ENCODE data around the gene SMPD2. TPM values are rescaled to one million over a fixed set of nuclear protein-coding genes. Genes with fewer than 3 reads are reported as not detected.

Gene SMPD2
- total and polyA plus RNA-seq, 8 donors, result 9.6 to 13.6 (median 12.8) TPM

- Histone ChIP-seq H3K4me1 (no peaks in the 10 kb centered on the region), H3K36me3 (no peaks in the 10 kb centered on the region), H3K4me3 (no peak overlapping the region), H3K27ac (no peak overlapping the region), H3K9me3 (no peaks in the 10 kb centered on the region), H3K27me3 (no peaks in the 10 kb centered on the region)
- intact Hi-C loops (cut with DNase I), result no loop called here
- ATAC-seq, result peak; percentile 68
- peak in 1 of 2 donors; percentile 21 for TF ChIP-seq CTCF (IDR thresholded peaks at IDR 0.05)
- peak in 1 of 4 donors; percentile 27 for DNase-seq
Measured at GRCh38 chr6:109397020-109397419, 43.5 kb upstream of the SMPD2 start.

DNA sequence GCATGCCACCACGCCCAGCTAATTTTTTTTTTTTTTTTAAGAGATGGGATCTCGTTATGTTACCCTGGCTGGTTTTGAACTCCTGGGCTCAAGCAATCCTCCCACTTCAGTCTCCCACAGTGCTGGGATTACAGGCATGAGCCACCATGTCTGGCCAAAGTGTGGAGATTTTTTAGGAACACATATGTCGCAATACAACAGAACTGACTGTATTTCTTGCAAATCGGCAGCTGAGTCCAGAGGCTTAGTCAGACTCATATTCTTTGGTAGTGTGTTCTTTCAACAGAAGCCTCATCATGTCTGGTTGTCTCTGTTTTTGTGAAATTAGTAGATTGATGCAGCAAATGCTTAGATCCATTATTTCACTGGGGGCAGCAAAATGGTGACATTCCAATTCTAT lies 34.3 kb upstream of the SMPD2 start:
- peak; percentile 44 for ATAC-seq
- H3K36me3 ChIP-seq, result no peaks in the 10 kb centered on the region
- no peak overlapping the region for H3K27ac ChIP-seq
- H3K27me3 ChIP-seq, result no peaks in the 10 kb centered on the region
- H3K4me3 ChIP-seq, result no peak overlapping the region
- no peaks in the 10 kb centered on the region for H3K9me3 ChIP-seq
- DNase-seq, result no peak
- intact Hi-C loops (cut with DNase I), result no loop called here
- no peak for TF ChIP-seq CTCF (IDR thresholded peaks at IDR 0.05)
- peaks cover 0 to 2% of the 10 kb centered on the region in 2 donors for H3K4me1 ChIP-seq

- intact Hi-C loops (cut with DNase I), result no loop called here
- no peaks in the 10 kb centered on the region for H3K9me3 ChIP-seq
- H3K4me3 ChIP-seq, result no peak overlapping the region
- no peaks in the 10 kb centered on the region for H3K27me3 ChIP-seq
- no peak overlapping the region for H3K27ac ChIP-seq
- DNase-seq (no peak), ATAC-seq (no peak)
- peaks cover 0 to 2% of the 10 kb centered on the region in 2 donors for H3K4me1 ChIP-seq
- no peak for TF ChIP-seq CTCF (IDR thresholded peaks at IDR 0.05)
- H3K36me3 ChIP-seq, result no peaks in the 10 kb centered on the region
Measured at GRCh38 chr6:109411034-109411433, 29.5 kb upstream of the SMPD2 start.

GRCh38 chr6:109417646-109418045 lies 22.9 kb upstream of the SMPD2 start:
- no peak overlapping the region for H3K27ac ChIP-seq
- DNase-seq (no peak), ATAC-seq (no peak)
- intact Hi-C loops (cut with DNase I), result no loop called here
- no peak overlapping the region for H3K4me3 ChIP-seq
- no peak for TF ChIP-seq CTCF (IDR thresholded peaks at IDR 0.05)
- no peaks in the 10 kb centered on the region for H3K9me3 ChIP-seq
- no peaks in the 10 kb centered on the region for H3K27me3 ChIP-seq
- no peaks in the 10 kb centered on the region for H3K36me3 ChIP-seq
- no peaks in the 10 kb centered on the region for H3K4me1 ChIP-seq

DNA sequence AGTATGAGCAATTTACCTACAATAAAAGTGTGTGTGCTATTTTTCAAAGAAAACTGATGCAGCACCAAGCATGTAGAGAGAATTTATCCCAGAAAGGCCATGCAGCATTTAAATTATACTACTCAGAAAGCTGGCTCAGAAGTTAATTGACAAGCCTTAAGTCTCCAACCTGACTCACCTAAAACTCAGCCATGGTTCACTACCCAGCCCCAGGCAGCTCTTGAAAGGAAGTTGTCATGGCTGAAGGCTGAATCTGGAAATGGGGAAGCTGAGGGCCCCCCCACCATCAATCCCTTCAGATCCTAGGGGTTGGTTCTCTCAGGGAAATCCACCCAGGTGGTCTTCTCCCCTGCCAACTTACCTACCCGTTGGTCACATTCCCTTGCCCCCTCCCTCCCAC lies 19.8 kb upstream of the SMPD2 start:
- DNase-seq, result no peak
- Histone ChIP-seq H3K4me3 (no peak overlapping the region), H3K9me3 (no peaks in the 10 kb centered on the region), H3K4me1 (no peaks in the 10 kb centered on the region), H3K36me3 (no peaks in the 10 kb centered on the region), H3K27ac (no peak overlapping the region), H3K27me3 (no peaks in the 10 kb centered on the region)
- TF ChIP-seq CTCF (IDR thresholded peaks at IDR 0.05), result no peak
- intact Hi-C loops (cut with DNase I), result no loop called here
- no peak for ATAC-seq

Measured in left lung (tissue), 10 donors.